Measurements from ENCODE around the gene FREM1.
A peak's percentile ranks its signal among the peaks of the same experiment; 100 is the strongest.

The FREM1 gene

GRCh38 chr9:14780693-14781092 lies 129.5 kb downstream of the FREM1 start:
- TF ChIP-seq, protein P1, sequence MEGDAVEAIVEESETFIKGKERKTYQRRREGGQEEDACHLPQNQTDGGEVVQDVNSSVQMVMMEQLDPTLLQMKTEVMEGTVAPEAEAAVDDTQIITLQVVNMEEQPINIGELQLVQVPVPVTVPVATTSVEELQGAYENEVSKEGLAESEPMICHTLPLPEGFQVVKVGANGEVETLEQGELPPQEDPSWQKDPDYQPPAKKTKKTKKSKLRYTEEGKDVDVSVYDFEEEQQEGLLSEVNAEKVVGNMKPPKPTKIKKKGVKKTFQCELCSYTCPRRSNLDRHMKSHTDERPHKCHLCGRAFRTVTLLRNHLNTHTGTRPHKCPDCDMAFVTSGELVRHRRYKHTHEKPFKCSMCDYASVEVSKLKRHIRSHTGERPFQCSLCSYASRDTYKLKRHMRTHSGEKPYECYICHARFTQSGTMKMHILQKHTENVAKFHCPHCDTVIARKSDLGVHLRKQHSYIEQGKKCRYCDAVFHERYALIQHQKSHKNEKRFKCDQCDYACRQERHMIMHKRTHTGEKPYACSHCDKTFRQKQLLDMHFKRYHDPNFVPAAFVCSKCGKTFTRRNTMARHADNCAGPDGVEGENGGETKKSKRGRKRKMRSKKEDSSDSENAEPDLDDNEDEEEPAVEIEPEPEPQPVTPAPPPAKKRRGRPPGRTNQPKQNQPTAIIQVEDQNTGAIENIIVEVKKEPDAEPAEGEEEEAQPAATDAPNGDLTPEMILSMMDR (IDR thresholded peaks at IDR 0.05) = no peak
- DNase-seq = no peak
- Mint-ChIP-seq H3K36me3 (ENCODE audit: low read depth) (peaks cover 43% of the 10 kb centered on the region), H3K27ac (no peak overlapping the region), H3K4me3 (no peak overlapping the region), H3K9me3 (no peaks in the 10 kb centered on the region), H3K27me3 (ENCODE audit: low read depth, poor library complexity) (peaks cover 5% of the 10 kb centered on the region), H3K4me1 (peaks cover 13% of the 10 kb centered on the region)

DNA sequence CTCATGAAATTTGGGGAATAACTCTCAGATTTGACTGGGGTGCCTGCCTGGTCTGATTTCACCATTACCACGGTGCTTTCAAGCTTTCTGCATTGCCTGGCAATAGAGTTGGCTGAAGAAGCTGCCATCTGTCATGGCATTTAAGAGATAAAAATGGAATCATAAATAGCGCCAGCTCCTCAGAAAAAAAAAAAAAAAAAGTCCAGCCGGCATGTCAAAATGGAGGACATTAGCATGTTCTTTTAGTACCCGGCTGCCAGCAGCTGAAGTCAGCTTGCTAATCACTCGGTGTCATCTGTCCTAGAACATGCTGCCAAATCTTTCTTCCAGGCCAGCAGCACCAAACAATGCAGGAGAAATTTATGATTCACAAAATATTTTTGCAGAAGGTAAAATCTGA lies 130.0 kb downstream of the FREM1 start:
- no peak overlapping the region for H3K4me3 Mint-ChIP-seq
- H3K9me3 Mint-ChIP-seq = no peaks in the 10 kb centered on the region
- H3K27me3 Mint-ChIP-seq (ENCODE audit: low read depth, poor library complexity) = peaks cover 7% of the 10 kb centered on the region
- peaks cover 40% of the 10 kb centered on the region for H3K36me3 Mint-ChIP-seq (ENCODE audit: low read depth)
- H3K4me1 Mint-ChIP-seq = peaks cover 13% of the 10 kb centered on the region
- DNase-seq = no peak
- TF ChIP-seq, protein P1 (IDR thresholded peaks at IDR 0.05) = no peak
- no peak overlapping the region for H3K27ac Mint-ChIP-seq

DNA sequence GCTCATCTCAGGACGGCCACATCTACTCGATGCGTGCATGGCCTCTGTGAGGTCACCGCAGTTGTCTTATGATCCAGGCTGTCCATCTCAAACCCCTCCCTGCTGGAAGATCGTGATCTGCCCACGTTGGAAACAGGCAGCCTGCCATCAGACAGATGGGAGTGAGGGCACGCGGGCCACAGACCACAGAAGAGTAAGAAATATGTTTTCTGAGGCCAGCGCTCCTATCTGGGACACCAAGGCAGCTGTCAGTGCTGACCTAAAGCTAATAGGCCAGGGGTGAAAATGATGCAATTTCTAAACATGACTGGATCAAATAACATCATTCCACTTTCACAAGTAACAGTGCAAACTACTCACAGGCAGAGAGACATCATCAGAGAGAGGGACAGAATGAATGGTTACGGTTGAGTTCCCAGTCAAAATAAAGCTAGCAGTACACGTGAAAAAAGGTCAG lies 130.6 kb downstream of the FREM1 start:
- Mint-ChIP-seq H3K27me3 (ENCODE audit: low read depth, poor library complexity) (peaks cover 7% of the 10 kb centered on the region), H3K27ac (peak overlapping the region; percentile 71), H3K9me3 (no peaks in the 10 kb centered on the region), H3K4me3 (no peak overlapping the region), H3K4me1 (peaks cover 13% of the 10 kb centered on the region), H3K36me3 (ENCODE audit: low read depth) (peaks cover 42% of the 10 kb centered on the region)
- TF ChIP-seq, protein P1 (IDR thresholded peaks at IDR 0.05) = no peak
- DNase-seq = no peak

- H3K4me3 Mint-ChIP-seq = no peak overlapping the region
- H3K4me1 Mint-ChIP-seq = peaks cover 13% of the 10 kb centered on the region
- no peak overlapping the region for H3K27ac Mint-ChIP-seq
- peaks cover 39% of the 10 kb centered on the region for H3K36me3 Mint-ChIP-seq (ENCODE audit: low read depth)
- TF ChIP-seq, protein P1 (IDR thresholded peaks at IDR 0.05) = no peak
- DNase-seq = no peak
- H3K9me3 Mint-ChIP-seq = no peaks in the 10 kb centered on the region
- H3K27me3 Mint-ChIP-seq (ENCODE audit: low read depth, poor library complexity) = peaks cover 11% of the 10 kb centered on the region
Observed at GRCh38 chr9:14778565-14778964, 131.7 kb downstream of the FREM1 start.

DNA sequence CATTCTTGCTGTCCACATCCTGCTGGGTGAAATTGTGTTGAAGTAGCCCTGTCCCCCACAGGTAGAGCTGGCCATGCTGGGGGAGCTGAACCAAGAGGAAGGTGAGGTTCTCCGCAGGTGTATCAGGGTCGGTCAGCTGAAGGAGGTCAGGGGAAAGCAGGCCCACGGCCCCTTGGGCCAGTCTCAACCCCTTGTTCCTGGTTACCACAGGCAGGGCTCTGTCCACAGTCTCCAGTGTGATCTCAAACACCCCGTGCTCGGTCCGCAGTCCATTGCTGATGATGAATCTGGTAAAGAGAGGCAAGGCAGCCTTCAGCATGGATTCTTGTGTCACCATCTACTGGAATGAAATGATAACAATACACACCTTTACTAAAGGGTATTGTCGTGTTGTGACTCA lies 134.3 kb downstream of the FREM1 start:
- no peak overlapping the region for H3K27ac Mint-ChIP-seq
- H3K27me3 Mint-ChIP-seq (ENCODE audit: low read depth, poor library complexity) = peaks cover 11% of the 10 kb centered on the region
- DNase-seq = no peak
- peaks cover 13% of the 10 kb centered on the region for H3K4me1 Mint-ChIP-seq
- TF ChIP-seq, protein P1 (IDR thresholded peaks at IDR 0.05) = no peak
- peaks cover 26% of the 10 kb centered on the region for H3K36me3 Mint-ChIP-seq (ENCODE audit: low read depth)
- H3K4me3 Mint-ChIP-seq = no peak overlapping the region
- no peaks in the 10 kb centered on the region for H3K9me3 Mint-ChIP-seq

DNA sequence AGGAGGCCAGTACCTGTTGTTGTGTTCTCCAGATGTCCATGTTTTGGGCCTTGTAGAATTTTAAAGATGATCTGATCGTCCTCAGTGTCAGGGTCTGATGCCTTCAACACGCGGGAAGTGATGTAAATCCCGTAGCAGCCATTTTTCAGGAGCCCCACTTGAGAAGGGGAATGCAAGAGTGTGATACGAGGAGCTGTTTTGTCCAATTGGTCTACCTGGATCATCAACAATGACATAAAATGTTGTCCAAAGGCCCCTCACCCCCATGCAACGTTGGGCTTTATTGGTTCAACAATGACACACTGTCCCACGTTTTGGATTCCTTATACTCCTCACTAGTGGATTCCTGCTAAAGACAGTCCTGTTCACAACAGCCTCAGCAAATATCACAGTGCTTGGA lies 139.6 kb downstream of the FREM1 start:
- H3K9me3 Mint-ChIP-seq = no peaks in the 10 kb centered on the region
- H3K27ac Mint-ChIP-seq = no peak overlapping the region
- DNase-seq = no peak
- peaks cover 14% of the 10 kb centered on the region for H3K36me3 Mint-ChIP-seq (ENCODE audit: low read depth)
- H3K4me3 Mint-ChIP-seq = no peak overlapping the region
- H3K27me3 Mint-ChIP-seq (ENCODE audit: low read depth, poor library complexity) = peaks cover 5% of the 10 kb centered on the region
- no peaks in the 10 kb centered on the region for H3K4me1 Mint-ChIP-seq
- TF ChIP-seq, protein P1 (IDR thresholded peaks at IDR 0.05) = no peak
